OCI-M2 (cell line): ENCODE measurements around the gene SLC8B1.

Experiments used
- DNase-seq: peaks from one replicate; lab custom pipeline; 2025; ENCODE audit not compliant: unreplicated experiment; lab: John Stamatoyannopoulos, UW

The SLC8B1 gene

DNA sequence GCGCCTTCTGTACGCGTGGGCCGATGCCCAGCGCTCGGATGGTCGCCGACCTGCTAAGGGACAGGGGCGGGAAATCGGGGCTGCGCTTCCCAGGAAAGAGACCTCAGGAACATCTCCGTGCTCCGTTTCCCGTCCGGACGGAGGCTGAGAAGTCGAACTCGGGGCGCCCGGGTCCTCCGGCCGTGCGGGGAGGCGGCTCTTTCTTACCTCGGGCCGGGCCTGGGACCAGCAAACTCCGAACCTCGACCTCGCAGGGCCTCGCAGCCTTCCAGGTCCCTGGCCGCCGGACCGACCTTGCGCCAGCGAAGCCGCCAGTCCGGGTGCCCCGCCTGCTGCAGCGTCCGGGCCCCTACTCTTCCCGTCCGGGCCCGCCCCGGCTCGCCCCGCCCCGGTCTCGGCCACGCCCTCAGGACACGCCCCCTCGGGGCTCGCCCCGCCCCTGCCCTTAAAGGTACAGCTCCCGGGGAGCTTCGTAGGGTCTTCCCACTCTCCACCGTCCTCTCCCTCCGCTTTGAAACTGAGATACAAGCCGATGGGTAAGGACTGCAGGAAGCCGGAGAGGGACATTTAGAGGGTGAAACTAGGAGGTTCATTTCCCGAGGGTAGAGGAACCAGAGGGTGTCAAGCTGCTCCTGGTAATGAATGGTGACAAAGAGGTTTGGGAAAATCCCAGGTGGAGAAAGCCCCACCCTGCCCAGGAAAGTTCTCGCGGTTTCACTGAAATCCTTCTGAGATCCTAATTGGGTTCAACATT lies at the start of gene SLC8B1:
TSS of gene SLC8B1 (minus strand) at position 324 of the 754 bp plus-strand sequence. CDS start 2,231 bp downstream, outside the sequence.
- DNase-seq: peak; percentile 38

- DNase-seq: no peak
Measured at GRCh38 chr12:113382206-113382605, 47.3 kb upstream of the SLC8B1 start.

DNA sequence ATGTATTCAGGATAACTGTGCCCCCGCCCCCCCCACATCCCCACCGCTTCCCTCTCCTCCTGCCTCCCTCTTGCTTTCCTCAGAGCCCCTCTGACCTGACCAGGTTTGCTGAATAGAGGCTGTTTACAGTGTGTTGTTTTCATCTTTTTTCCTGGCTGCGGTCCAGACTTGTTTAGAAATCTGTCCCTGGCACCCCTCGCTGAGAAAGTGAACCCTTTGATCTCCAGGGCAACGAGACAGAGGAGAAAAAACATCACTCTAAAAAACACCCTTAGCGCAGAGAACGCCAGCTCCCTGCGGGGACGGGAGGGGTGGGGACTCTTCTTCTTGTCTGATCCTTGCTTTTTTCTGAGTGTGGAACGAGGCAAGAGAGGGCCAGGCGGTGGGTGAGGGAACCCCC lies 46.3 kb upstream of the SLC8B1 start:
- no peak for DNase-seq

DNA sequence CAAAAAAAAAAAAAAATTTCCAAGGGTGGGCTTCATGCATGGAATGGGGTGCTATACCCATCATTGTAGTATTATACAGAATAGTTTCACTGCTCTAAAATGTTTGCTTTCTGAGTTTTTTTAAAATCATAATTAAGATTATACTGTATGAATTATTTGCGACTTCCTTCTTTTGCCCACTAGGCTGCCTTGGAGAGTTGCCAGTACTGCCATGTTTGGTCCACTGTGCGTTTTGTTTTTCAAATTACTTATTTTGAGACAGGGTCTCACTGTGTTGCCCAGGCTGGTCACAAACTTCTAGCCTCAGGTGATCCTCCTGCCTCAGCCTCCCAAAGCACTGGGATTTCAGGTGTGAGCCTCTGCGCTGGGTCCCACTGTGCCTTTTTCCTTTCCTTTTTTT lies 43.4 kb upstream of the SLC8B1 start:
- no peak for DNase-seq

DNA sequence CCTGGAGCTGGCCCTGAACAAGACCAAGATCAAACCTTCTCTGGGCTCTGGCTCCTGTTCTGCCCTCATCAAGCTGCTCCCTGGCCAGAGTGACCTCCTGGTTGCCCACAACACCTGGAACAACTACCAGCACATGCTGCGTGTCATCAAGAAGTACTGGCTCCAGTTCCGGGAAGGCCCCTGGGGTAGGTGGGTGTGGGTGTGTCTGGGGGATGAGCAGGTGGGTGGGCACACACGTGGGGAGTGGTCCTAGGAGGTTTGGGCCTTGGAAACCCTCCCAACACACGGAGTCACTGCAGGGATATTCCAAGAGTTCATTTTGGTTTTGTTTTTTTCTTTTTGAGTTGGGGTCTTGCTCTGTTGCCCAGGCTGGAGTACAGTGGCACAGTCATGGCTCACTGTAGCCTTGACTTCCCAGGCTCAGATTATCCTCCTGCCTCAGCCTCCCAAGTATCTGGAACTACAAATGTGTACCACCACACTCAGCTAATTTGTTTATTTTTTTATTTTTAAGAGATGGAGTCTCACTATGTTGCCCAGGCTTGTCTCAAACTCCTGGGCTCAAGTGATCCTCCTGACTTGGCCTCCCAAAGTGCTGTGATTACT lies 40.0 kb upstream of the SLC8B1 start:
- DNase-seq: no peak

- no peak for DNase-seq
Measured at GRCh38 chr12:113373969-113374368, 39.1 kb upstream of the SLC8B1 start.

DNA sequence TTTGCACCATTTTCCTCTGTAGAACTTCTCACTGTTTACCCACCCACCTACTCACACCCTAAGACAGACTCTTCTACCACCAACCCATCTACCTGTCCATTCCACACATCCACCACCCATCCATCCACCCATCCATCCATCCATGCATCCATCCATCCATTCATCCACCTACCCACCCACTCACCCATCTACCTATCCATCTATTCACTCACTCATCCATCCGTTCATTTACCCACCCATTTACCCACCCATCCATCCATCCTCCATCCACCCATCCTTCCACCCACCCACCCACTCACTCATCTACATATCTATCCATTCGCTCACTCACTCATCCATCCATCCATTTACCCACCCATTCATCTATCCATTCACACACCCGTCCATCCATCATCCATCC lies 38.5 kb upstream of the SLC8B1 start:
- no peak for DNase-seq

GRCh38 chr12:113372371-113372770 lies 37.5 kb upstream of the SLC8B1 start:
- DNase-seq: no peak

DNA sequence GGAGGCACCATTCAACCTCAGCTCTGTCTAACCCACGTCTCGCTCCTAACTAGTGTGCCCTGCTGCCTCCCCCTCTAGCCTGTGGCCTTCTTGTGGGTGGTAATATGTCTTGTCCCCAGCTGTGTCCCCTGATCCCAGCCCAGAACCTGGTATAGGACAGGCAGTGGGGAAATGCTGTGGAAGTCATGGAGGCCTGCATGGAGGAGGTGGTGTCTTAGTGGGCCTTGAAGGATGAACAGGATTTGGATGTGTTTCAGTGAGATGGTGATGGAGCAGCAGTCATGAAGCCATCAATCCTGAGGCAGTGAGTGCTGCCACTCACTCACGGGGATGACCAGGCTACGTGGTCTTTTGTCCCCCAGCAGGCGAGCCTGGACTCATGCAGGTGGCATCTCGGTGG lies 36.9 kb upstream of the SLC8B1 start:
- DNase-seq: no peak

DNA sequence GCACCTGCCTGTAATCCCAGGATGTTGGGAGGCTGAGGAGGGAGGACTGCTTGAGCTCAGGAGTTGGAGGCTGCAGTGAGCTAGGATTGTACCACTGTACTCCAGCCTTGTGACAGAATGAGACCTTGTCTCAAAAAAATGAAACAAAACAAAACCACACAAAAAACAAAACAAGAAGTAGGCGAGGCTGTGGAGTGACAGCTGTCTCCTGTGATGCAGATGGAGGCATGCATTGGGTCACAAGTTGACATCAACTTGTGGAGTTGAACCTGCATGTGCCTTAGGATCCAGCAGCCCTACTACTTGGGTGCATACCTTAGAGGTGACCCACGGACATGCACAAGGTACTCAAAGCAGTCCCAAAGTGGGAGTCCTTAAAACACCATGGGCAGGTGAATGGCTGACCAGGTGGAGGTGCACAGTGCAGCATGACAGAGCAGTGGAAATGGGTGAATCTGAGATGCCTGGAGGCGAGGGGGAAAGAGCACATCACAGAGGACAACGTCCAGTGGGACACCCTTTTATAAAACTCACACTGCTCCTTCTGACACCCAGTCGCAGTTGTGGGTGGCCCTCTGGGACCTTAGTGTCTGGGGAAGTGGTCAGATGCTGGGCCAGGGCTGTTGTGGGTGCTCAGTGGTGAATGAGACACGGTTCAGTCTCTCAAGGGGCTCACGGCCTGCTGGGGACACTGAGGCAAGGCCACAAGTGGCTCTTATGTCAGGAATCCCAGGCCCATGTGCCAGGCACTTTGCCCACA lies 36.2 kb upstream of the SLC8B1 start:
- no peak for DNase-seq

GRCh38 chr12:113369391-113369985 lies 34.6 kb upstream of the SLC8B1 start:
- no peak for DNase-seq

- DNase-seq: no peak
Measured at GRCh38 chr12:113368331-113368730, 33.4 kb upstream of the SLC8B1 start.

DNA sequence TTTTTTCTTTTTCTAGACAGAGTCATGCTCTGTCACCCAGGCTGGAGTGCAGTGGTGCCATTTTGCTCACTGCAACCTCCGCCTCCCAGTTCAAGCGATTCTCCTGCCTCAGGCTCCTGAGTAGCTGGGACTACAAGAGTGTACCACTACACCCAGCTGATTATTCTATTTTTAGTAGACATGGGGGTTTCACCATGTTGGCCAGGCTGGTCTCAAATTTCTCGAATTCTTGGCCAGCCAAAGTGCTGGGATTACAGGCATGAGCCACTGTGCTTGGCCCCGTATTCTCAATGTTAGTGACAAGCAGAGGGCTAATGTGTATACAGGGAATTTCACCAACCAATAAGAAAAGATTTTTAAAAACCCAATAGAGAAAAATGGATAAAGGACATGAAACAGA lies 31.9 kb upstream of the SLC8B1 start:
- no peak for DNase-seq

- no peak for DNase-seq
Measured at GRCh38 chr12:113365639-113366395, 30.9 kb upstream of the SLC8B1 start.

- DNase-seq: no peak
Measured at GRCh38 chr12:113364698-113365097, 29.8 kb upstream of the SLC8B1 start.

GRCh38 chr12:113361574-113362370 lies 26.9 kb upstream of the SLC8B1 start:
- DNase-seq: no peak

GRCh38 chr12:113359939-113360748 lies 25.2 kb upstream of the SLC8B1 start:
- no peak for DNase-seq

GRCh38 chr12:113359133-113359938 lies 24.4 kb upstream of the SLC8B1 start:
- DNase-seq: no peak
